NCI-H345 (cell line): ENCODE measurements around the gene TAF10.

Experiments used
- DNase-seq: peaks from one replicate; lab custom pipeline; 2025; lab: John Stamatoyannopoulos, UW

TAF10 gene

GRCh38 chr11:6612213-6613041 is at the start of gene TAF10:
TSS of gene TAF10 (minus strand) at chr11:6612216. CDS start at chr11:6612189, 27 bp downstream.
- peak; percentile 96 for DNase-seq

GRCh38 chr11:6660712-6661111 is 48.7 kb upstream of the TAF10 start:
- DNase-seq, result no peak

DNA sequence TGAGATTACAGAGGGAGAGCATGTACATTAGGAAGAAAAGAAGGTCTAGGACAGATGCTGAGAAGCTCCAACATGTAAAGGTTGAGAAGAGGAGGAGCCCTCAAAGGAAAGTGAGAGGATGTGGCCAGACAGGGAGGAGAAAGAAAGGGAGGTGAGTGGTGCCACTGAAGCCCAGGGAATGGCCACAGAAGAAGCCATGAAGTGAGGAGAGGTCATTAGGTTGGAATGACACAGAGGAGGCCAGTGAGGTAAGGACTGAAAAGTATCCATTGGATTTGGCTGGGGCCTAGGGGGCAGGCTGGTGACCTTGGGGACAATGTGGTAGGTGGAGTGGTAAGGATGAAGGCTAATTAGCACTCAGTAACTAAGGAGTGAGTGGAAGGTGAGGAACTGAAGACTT is 46.6 kb upstream of the TAF10 start:
- no peak for DNase-seq

DNA sequence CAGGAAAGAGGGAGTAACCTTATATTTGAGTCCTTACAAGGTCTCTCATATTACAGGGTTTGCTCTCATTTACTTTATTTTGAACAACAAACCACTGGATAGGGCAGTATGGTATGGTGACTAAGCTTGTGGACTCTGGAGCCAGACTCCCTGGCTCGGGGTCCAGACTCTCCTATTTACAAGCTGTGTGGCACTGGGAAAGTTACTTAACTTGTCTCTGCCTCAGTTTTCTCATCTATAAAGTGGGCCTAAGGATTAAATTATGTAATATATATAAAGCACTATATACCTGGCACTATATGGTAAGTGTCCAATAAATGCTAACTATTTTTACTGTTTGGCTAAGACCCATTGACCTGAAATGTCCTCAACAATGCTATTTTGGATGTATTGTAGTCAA is 45.3 kb upstream of the TAF10 start:
- DNase-seq, result no peak

- no peak for DNase-seq
Observed at GRCh38 chr11:6656936-6657335, 44.9 kb upstream of the TAF10 start.

DNA sequence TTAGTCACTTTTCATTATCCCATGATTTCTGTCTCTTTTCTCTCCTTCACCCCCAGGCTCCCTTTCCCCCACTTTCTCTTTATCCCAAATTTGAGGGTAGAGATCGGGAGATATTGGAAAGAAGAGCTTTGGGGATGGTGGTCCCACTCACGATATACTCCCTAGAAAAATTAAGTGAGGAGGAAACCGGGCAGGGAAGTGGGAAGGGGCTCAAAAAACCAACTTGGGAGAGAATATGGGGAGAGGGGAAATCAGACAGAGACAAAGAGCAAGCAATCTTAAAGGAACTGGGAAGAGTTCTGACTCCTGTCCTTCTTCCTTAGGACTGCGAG is 44.5 kb upstream of the TAF10 start:
- DNase-seq, result no peak

DNA sequence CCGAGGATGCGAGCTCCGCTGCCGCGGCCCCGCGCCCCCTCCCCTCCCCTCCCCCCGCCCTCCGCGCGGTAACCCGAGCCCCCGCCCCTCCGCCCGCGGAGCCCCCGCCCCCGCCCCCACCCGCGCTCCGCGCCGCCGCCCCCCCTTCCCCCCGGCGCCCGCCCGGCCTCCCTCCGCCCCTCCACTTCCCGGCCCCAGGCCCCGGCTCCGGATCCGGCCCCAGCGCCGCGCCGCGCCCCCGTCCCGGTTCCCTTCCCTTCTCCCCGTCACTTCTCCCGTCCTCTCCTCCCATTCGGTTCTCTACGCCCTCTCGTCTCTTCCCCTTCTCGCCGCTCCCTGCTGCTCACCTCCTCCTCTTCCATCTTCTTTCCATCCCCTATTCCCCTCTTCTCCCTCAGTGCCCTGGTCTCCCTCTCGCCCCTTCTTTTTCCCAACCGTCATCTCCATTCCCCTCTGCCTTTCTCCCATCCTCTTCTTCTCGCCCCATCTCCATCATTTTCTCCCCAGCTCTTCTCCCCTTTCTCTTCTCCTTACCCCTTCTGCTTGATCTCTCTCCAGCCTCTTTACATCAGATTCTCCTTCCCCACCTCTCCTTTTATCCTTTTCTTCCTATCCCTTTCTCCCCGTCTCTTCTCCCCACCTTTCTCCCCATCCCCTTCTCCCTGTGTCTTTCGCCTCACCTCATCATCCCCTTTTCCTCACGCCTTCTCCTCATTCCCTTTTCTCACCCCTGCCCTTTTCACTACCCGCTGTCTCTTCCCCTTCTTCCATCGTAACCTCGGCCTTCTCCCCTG is 44.0 kb upstream of the TAF10 start, which contains the start of gene DCHS1:
Gene DCHS1, minus strand, starts transcription at position 20 of the 794 bp plus-strand sequence. CDS start 14,196 bp downstream, outside the sequence.
- peak; percentile 30 for DNase-seq

DNA sequence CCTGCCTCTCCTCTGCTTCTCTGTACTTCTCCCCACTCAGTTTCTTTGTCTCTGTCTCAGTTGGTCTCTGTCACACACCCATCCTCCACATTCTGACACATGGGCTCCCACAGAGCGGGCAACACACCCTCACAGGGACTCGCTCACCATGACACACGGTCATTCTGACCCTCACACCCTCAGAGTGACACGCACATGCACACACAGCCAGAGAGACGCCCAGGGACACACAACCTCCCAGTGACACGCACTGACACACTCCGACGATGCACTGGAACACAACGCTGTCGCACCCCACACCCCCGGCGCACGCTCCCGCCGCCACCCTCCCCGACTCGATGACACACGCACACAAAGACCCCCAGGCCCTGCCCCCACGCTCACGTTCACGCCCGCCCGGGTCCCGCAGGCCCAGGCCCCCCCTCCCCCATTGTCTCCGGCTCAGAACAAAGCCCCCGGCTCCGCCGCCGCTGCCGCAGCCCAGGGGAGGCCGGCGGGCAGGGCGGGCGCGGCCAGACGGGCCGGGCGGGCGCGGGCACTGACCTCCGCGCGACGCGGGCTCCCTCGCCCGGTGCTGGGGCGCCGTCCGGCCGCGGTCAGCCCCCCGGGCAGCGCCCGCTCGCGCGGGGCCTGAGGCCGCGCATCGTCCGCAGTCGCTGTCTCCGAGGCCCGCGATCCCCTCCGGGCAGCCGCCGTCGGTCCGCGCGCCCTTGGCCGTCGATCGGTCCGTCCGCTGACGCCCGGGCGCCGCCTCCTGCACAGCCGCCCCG is 43.2 kb upstream of the TAF10 start:
- DNase-seq, result peak; percentile 22

DNA sequence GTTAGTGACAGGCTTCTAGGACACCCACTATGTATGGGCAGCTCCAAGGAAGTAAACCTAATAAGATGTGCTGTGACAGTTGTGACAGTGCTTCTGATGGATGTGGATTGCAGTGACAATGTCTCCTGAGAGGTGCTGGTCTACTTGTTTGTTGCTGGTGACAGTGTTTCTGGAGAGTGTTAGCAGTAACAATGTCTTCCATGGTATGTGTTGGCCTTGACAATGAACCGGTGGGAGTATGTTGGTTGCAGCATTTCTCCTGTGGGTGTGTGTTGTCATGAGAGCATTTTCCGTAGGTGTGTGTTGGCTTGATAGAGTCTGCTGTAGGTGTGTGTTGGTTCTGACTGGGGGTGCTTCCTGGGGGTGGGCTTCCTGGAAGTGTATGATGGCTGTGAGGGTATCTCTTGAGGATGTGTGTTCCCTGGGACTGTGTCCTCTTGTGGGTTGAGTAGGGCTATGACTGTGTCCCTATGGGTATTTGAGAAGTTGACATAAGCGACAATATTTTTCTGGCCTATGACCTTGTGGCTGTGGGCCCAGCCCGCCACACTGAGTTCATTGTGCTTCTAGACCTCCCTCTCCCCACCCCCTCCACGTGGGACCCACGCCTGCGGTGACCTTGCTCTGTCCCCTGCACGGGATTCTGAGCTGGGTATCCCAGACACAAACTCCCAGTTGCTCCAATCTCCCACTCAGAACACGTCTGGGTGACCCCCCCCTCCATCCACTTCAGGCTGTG is 42.4 kb upstream of the TAF10 start:
- no peak for DNase-seq

- DNase-seq, result no peak
Observed at GRCh38 chr11:6653656-6654055, 41.6 kb upstream of the TAF10 start.

- DNase-seq, result no peak
Observed at GRCh38 chr11:6653097-6653496, 41.1 kb upstream of the TAF10 start.

- DNase-seq, result no peak
Observed at GRCh38 chr11:6652182-6652581, 40.2 kb upstream of the TAF10 start.

- DNase-seq, result no peak
Observed at GRCh38 chr11:6650980-6651379, 39.0 kb upstream of the TAF10 start.

- no peak for DNase-seq
Observed at GRCh38 chr11:6650104-6650503, 38.1 kb upstream of the TAF10 start.

DNA sequence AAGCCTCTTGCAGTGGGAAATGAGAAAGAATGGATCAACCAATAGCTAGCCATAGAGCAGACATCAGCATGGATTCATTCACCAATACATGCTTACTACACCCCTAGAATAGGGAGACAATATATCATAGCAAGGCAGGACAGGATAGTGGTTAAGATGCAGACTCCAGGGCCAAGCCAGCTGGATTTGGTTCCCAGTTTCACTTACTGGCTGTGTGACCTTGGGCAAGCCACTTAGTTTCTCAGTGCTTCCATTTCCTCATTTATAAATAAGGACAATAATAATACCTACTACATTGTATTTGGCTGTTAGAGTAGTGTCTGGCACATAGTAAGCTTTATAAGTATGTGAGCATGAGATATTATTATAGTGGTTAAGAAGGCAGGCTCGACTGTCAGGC is 36.5 kb upstream of the TAF10 start:
- no peak for DNase-seq

DNA sequence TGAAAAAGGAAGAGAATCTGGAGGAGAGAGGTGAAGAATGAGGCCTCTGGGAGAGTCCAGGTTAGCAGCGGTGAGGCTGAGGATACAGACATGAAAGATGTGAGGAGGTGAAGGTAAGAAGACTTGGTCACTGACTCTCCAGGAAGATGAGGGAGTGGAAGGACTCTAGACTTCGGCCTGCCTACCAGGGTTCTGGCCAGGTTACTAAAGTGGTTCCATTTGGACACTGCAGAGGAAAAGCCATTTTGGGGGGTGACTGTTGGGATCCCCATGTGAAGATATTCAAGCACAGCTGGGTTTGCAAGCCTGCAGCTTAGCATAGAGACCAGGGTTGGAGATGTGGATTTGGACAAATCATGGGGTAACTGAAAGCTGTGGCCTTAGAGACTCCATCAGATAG is 35.8 kb upstream of the TAF10 start:
- no peak for DNase-seq

- no peak for DNase-seq
Observed at GRCh38 chr11:6646918-6647679, 35.1 kb upstream of the TAF10 start.

DNA sequence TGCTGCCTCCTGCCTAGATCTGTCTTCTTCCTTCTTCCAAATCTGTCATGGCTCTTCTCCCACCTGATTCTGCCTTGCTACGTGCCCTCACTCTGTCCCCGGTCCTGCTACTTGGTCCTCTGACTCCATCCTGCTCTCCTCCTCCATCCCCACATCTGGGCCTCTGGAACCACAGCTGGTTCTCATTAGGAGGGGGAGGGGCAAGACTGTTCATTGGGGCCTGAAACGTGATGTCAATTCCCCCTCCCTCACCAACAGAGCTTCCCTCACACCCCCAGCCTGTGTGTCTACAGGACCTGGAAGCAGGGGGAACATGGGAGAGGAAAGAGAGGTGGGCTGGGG is 34.5 kb upstream of the TAF10 start:
- no peak for DNase-seq

- no peak for DNase-seq
Observed at GRCh38 chr11:6646071-6646470, 34.1 kb upstream of the TAF10 start.

GRCh38 chr11:6642957-6643356 is 30.9 kb upstream of the TAF10 start:
- DNase-seq, result no peak
